SU-DHL-6 (cell line): ENCODE data around the gene DNAJB4.

Source experiments
- CTCF ChIP-seq: fragments of 200-600 bp; sonication (generic); IDR thresholded peaks from one replicate; pipeline ENCODE4 v1.5.1; 2017; ENCODE audit warnings: antibody characterized with exemption, mild to moderate bottlenecking, low read length, moderate library complexity; ENCODE audit not compliant: insufficient read depth, poor library complexity, severe bottlenecking
- EZH2phosphoT487 ChIP-seq: fragments of 200-600 bp; sonication (generic), shearing (Covaris generic); conservative IDR thresholded peaks from 2 replicates; pipeline ENCODE4 v1.6.1; 2018; ENCODE audit warnings: mild to moderate bottlenecking, antibody characterized with exemption, low read length, moderate library complexity, mixed read lengths

GRCh38 chr1:78009836-78010235 is 5.1 kb downstream of the DNAJB4 start:
- no peak for TF ChIP-seq CTCF
- TF ChIP-seq EZH2phosphoT487 = no peak
